HFF-Myc (cell line): Measurements from ENCODE around the gene SAP30BP.

Experiments
- DNase-seq: peaks from one replicate; pipeline ENCODE4 v3.0.0-alpha.2; 2011; ENCODE audit warnings: low read depth; ENCODE audit errors: extremely low read depth
- H3K4me3 ChIP-seq: replicated peaks from 2 replicates; pipeline ENCODE4 v1.5.1; 2011; ENCODE audit warnings: low read depth, mild to moderate bottlenecking, control low read depth, low read length
- TF ChIP-seq, protein P1 (sequence below): IDR thresholded peaks from 2 replicates; pipeline ENCODE4 v1.5.1; 2012; ENCODE audit warnings: mild to moderate bottlenecking, low read depth, low read length, control low read depth; ENCODE audit errors: missing control alignments

Gene SAP30BP

DNA sequence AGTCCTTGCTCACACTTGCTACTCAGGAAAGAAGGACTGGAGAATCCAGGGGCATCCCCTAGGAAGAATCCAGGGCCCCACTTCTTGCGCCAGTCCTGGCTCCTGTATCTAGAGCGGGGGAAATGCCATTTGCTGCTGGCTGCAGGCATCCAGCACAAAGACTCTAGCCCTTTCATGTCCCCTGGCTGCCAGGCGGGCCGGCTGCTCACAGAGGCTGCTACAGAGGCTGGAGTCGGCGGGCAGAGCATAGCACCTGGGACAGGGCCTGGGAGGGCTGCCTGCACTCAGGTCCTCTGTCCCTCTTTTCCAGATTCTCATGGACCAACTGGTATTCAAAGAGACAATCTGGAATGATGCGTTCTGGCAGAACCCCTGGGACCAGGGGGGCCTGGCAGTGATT is 20.1 kb upstream of the SAP30BP start:
- TF ChIP-seq, protein P1, sequence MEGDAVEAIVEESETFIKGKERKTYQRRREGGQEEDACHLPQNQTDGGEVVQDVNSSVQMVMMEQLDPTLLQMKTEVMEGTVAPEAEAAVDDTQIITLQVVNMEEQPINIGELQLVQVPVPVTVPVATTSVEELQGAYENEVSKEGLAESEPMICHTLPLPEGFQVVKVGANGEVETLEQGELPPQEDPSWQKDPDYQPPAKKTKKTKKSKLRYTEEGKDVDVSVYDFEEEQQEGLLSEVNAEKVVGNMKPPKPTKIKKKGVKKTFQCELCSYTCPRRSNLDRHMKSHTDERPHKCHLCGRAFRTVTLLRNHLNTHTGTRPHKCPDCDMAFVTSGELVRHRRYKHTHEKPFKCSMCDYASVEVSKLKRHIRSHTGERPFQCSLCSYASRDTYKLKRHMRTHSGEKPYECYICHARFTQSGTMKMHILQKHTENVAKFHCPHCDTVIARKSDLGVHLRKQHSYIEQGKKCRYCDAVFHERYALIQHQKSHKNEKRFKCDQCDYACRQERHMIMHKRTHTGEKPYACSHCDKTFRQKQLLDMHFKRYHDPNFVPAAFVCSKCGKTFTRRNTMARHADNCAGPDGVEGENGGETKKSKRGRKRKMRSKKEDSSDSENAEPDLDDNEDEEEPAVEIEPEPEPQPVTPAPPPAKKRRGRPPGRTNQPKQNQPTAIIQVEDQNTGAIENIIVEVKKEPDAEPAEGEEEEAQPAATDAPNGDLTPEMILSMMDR = no peak
- no peak for DNase-seq
- no peak overlapping the region for H3K4me3 ChIP-seq

DNA sequence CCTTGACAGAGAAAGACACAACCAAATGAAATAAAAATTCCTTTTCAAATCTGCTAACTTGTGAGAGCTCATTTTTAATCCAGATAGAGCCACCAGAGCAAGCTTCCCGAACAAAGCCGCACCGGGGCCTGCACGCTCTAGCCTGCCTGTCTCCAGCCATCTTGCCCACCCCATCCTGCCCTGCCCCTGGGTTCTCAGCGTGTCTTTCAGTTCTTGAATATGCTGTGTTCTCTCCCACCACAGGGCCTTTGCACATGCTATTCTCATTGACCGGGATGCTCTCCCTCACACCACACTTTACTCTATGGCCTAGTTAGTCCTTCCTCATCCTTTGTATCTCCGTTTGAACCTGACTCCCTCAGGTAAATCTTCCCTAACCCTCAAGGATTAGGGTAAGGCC is 19.2 kb upstream of the SAP30BP start:
- TF ChIP-seq, protein P1 = no peak
- H3K4me3 ChIP-seq = no peak overlapping the region
- no peak for DNase-seq

DNA sequence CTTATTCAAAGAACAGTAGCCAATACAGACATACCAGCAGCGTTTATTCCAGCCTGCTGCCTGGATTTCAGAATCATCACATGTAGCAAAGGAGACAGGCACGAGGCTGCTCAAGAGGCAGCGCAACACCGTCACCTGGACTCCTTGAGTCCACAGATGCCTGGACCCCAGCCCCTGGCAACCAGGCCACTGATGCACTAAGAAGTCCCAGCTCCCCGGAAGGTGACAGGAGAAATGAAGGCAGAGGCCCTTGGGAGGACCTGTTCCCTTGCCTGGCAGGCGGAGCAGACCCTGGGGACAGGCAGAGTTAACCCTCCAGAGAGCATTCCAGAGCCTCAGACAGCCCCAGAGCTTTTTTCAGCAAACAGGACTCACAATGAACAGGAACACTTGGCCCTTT is 17.5 kb upstream of the SAP30BP start:
- TF ChIP-seq, protein P1 = no peak
- no peak overlapping the region for H3K4me3 ChIP-seq
- no peak for DNase-seq

DNA sequence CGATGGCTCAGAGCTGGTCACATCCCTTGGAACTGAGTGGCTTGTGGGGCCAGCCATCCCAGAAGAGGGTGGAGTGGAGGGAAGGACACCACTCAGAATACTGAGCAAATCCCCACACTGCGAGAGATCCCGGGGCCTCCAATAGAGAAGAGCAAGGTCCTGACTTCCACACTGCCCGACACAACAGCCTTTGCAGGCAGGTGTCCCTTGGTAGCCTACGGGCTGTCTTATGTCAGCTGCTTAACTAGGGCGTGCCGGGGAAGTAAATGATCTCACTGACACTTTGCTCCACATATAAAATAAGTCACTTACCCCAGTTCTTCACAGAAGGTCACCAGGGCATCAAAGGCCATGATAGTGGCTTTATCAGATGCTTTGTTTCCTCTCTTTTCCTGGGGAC is 16.3 kb upstream of the SAP30BP start:
- no peak overlapping the region for H3K4me3 ChIP-seq
- TF ChIP-seq, protein P1 = no peak
- no peak for DNase-seq

DNA sequence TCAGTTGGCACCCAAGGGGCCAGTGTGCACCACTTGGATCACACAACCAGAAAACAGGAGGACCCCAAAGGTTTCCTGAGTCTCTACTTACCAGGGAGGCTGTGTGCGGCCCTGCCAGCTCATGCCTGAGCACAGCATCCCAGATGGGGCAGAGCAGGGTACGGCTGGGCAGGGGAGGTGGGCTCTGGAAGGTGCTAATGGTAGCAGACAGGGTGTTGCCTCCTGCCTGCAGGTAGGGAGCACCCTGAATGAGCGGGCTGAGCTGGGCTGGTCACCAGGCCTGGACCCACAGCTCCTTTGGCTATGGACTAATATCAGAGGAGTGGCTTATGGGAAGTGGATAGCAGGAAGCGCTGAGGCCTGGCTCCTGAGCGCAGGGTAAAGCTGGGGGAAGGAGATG is 14.8 kb upstream of the SAP30BP start:
- DNase-seq = no peak
- TF ChIP-seq, protein P1 = no peak
- no peak overlapping the region for H3K4me3 ChIP-seq

DNA sequence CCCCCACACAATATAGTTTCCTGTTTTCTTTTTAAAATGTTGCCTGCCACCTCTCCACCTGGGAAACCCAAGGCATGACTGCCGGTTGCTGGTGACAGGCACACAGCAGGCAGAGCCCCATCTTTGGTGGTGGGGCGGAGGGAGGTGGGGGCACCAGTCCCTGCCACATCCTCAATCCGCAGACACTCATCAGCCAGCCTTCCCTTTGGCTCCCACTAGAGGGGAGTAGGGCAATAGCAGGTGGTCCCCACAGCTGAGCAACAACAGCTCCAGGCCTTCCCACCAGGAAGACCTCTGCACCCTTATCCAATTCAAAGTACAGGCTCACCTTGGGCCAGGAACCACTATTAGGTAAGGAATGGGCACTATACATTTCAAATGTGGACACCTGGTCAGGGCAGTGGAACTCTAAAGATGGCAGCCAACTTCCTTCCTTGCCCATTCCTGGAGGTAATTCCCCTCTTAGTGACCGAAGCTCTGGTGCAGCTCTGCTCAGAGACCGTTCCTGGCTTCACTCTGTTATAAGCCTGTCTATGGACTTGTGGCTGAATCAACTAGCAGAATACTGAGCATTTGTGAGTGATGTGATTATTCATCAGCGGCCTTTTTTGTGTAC is 14.1 kb upstream of the SAP30BP start:
- no peak for DNase-seq
- H3K4me3 ChIP-seq = no peak overlapping the region
- TF ChIP-seq, protein P1 = peak; percentile 84

DNA sequence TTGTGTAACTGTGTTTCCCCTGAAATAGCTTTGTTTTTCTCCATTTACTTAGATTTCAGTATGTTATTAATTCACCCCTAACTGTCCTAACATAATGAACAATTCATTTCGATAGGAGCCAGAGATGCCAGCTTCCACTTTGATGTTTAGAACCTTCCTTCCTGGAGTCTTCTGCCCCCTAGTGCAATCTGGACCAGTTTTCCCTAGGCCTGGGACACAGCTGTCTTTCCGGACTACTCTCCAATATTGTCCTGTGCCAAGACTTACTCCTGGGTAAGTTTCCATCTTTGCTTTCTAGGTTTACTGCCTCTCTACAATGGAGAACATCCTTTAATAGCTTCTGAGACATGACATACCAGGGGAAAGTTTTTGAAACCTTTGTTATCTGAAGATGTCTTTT is 13.0 kb upstream of the SAP30BP start:
- TF ChIP-seq, protein P1 = peak; percentile 32
- no peak for DNase-seq
- no peak overlapping the region for H3K4me3 ChIP-seq
